AG04449 (cell line): ENCODE measurements around the gene DAD1.
"Not testable (repeated sequence)": the region's sequence is repeated elsewhere in the genome, so short reads cannot be mapped to it uniquely, and the experiment has no call there.

ENCODE experiments used
- CTCF ChIA-PET: fragments of 350-600 bp; formaldehyde crosslinking; extraction: SDS; loops from one replicate; lab custom pipeline; 2021; ENCODE audit warnings: antibody characterized with exemption; lab: Yijun Ruan, JAX
- POLR2A ChIA-PET: fragments of 400-600, 350-600 bp; formaldehyde crosslinking; extraction: SDS; loops from one replicate; lab custom pipeline; 2020; ENCODE audit warnings: antibody characterized with exemption, inconsistent platforms; lab: Yijun Ruan, JAX
- DNase-seq: peaks from one replicate; pipeline ENCODE4 v3.0.0-alpha.2; 2010; ENCODE audit warnings: low read depth, low spot score
- H3K4me3 ChIP-seq: 2 replicates; pipeline ENCODE4 v1.5.1; 2011; ENCODE audit warnings: low read depth, mild to moderate bottlenecking, control low read depth, low read length
- TF ChIP-seq, protein P1 (sequence below): IDR thresholded peaks from one replicate; pipeline ENCODE4 v1.5.1; 2011; ENCODE audit warnings: mild to moderate bottlenecking, moderate library complexity, low read length, control low read depth, inconsistent platforms; ENCODE audit not compliant: insufficient read depth; ENCODE audit errors: missing control alignments

The DAD1 gene

DNA sequence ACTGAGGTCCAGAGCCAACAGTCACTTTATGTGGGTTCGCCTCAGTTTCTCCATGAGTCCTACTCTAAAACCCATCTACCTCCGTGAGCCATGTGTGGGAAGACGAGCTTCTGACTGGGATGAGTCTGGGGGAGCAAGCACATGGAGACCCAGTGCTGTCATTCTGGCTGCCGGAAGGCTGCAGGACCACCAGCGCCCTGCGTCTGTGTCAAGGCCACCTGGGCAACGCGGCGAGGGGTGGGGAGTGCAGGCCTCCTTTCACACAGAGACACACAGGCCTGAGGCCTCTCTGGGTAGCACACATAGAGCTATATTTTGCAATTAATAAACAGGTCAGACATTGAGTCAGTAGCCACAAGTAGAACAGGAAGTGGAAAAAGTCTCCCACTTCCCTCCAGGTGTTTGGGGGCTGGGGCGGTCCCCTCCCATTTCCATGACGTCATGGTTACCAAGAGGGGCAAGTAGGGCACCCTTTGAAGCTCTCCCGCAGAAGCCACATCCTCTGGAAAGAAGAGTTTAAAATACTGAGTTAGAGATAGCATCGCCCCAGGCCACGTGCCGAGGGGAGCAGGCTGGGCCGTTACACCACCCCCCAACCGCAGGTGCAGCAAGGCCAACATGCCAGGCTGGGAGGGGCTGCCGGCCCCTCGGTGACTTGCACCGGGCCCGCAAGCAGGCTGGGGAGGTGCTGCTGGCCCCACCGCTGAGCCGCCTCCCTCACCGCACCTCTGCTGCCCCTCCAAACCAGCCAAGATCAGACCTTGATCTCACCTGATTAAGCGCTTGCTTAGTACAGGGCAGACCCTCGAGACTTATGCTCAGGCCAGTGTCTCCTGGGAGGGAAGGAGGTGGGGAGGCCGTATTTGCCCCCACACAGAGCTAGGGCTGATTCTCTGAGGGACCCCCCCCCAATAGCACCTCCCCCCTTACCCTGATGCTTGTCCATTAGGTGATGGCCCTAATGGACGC, 32.7 kb downstream of the DAD1 start:
- POLR2A ChIA-PET: interaction anchor here (0.7 to 1.5 kb wide), 5 partner anchors 33 to 297 kb away, joined by 3 to 6 read pairs (median 4); no protein-coding TSS in a partner anchor
- H3K4me3 ChIP-seq: no peak overlapping the region
- no peak for DNase-seq
- TF ChIP-seq, protein P1, sequence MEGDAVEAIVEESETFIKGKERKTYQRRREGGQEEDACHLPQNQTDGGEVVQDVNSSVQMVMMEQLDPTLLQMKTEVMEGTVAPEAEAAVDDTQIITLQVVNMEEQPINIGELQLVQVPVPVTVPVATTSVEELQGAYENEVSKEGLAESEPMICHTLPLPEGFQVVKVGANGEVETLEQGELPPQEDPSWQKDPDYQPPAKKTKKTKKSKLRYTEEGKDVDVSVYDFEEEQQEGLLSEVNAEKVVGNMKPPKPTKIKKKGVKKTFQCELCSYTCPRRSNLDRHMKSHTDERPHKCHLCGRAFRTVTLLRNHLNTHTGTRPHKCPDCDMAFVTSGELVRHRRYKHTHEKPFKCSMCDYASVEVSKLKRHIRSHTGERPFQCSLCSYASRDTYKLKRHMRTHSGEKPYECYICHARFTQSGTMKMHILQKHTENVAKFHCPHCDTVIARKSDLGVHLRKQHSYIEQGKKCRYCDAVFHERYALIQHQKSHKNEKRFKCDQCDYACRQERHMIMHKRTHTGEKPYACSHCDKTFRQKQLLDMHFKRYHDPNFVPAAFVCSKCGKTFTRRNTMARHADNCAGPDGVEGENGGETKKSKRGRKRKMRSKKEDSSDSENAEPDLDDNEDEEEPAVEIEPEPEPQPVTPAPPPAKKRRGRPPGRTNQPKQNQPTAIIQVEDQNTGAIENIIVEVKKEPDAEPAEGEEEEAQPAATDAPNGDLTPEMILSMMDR: no peak
- CTCF ChIA-PET: interaction anchor here (0.6 to 23.7 kb wide), 151 partner anchors 7 to 631 kb away, joined by 3 to 395 read pairs (median 4); partner anchors contain the start of genes ACIN1, AJUBA, CDH24 and DAD1

DNA sequence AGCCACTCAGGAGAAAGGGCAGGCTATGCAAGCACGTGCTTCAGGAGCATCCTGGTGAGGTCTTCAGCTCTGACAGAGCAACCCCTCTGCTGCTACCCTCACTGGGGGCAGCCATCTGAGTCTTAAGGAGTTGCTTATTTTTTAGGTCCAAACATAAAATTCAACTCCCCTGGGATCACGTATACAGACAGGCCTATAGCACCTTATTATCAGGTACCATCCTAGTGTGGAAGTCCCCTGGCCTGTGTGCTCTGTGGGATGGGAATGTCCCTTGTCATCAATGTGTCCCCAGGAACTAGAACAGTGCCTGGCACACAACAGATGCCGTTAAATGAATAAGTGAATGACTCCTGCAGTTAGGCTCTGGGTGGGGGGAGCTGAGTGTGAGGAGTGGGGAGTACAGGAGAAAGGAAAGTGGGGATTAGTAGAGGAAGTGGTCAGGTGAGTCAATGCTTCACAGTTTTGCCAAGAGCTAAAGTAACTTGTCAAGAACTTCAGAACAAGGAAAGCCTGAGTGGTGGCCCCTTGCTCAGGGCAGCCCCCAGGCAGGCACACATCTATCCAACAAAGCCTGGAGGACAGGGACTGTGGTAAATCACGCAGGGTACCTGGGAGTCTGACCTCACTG, 33.5 kb downstream of the DAD1 start:
- no peak overlapping the region for H3K4me3 ChIP-seq

DNA sequence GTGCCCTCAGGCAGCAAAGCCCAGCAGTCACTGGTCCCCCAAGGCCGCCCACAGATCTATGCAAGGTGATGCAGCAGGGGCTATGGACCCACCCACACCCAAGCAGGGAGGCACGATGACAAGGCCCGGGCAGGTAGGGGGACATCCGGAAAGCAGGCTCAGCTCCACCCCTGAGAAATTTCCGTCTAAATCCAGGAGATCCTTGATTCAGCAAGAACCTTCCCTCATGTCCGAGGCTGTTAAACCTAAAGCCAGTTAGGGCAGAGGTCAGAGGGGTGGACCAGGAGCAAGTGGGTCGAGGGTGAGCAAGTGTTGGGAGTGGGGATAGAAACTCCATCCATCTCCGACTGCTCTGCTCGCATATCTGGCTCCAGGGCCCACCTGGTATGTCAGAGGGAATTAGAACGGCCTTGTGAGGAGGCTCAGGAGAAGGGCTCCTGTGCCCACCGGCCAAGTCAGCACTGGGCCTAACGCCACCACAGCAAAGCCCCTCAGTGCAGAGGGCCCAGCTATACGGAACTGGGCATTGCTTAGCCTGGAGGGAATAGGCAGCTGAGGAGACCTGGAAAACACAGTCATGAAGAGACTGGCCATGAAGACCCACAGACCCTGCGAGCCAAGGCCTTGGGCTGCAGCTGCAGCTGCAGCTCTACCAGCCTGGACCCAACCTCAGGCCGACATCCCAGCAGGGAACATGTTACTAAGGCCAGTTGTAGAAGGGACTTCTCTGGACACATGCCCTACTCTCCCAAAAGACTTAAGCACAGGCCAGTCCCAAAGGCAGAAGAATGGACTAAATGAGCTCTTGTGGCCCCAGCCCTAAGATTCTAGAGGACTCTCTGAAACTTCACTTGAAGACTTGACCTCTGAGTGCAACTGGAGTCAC, 34.3 kb downstream of the DAD1 start:
- no peak overlapping the region for H3K4me3 ChIP-seq
- ChIA-PET POLR2A (interaction anchor here (0.9 kb wide), 1 partner anchor 8 kb away, joined by 3 read pairs; no protein-coding TSS in a partner anchor), CTCF (interaction anchor here (0.6 to 23.7 kb wide), 28 partner anchors 8 to 566 kb away, joined by 3 to 395 read pairs (median 28); partner anchors contain the start of genes AJUBA, CDH24, LRP10 and OXA1L)
- DNase-seq: no peak
- TF ChIP-seq, protein P1: no peak

More for the DNA sequence above, 33.5 kb downstream of the DAD1 start:
- ChIA-PET CTCF (interaction anchor here (0.6 to 23.7 kb wide), 53 partner anchors 8 to 565 kb away, joined by 3 to 395 read pairs (median 12); partner anchors contain the start of genes AJUBA, CDH24, DAD1 and LRP10), POLR2A (interaction anchor here (0.7 to 0.9 kb wide), 2 partner anchors 9 to 34 kb away, joined by 3 to 4 read pairs; no protein-coding TSS in a partner anchor)
- TF ChIP-seq, protein P1: no peak
- DNase-seq: no peak

DNA sequence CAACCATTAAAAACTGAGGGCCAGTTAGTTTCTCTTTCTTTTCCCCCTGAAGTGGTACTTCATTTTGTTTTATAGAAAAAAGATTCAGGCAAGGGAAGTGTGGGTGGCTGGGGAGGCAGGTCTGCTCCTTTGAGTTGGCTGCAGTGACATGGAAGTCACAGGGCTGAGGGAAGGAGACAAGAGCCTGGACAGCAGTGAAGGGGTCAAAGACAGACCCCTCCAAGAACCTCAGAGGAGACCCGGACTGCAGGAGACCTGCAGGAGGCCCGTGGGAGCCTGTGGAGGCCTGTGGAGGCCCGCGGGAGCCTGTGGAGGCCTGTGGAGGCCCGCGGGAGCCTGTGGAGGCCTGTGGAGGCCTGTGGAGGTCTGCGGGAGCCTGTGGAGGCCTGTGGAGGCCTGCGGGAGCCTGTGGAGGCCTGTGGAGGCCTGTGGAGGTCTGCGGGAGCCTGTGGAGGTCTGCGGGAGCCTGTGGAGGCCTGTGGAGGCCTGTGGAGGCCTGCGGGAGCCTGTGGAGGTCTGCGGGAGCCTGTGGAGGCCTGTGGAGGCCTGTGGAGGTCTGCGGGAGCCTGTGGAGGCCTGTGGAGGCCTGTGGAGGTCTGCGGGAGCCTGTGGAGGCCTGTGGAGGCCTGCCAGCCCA, 35.0 kb downstream of the DAD1 start:
- H3K4me3 ChIP-seq, DNase-seq, POLR2A ChIA-PET: not testable (repeated sequence)
- CTCF ChIA-PET: interaction anchor here (1.2 to 23.7 kb wide), 7 partner anchors 12 to 419 kb away, joined by 4 to 395 read pairs (median 8); no protein-coding TSS in a partner anchor

DNA sequence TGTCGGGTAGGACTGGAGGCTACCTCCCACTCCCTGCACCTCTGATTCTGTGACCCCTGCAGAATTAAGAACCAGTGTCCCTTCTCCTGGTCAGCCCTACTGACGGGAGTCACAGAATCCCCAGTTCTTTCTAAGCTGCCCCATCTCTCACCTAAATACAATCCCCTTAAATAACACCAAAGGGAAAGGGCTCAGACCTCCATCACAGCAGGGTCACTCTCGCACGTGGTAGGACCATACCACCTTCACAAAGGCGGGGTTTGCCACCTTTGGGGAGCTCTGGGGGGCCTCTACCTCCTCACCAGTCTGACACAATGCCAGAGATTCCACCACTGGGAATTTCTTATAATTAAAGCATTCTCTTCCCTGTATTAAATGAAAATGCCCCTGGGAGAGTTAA, 35.6 kb downstream of the DAD1 start:
- H3K4me3 ChIP-seq: no peak overlapping the region
- TF ChIP-seq, protein P1: no peak
- ChIA-PET CTCF (interaction anchor here (0.9 to 23.7 kb wide), 9 partner anchors 9 to 433 kb away, joined by 3 to 395 read pairs (median 5); no protein-coding TSS in a partner anchor), POLR2A (no interaction called here)
- no peak for DNase-seq

DNA sequence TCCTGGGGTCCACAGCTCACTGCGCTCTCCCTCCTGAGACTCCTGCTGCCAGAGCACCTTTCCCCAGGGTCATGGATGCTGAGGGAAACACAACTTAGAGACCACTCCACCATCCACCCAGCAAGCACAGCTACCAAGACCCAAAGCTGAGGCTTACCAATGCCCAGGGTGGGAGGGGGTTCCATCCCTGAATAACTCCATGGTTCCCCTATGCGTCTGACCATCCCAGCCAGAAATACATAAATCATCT, 36.3 kb downstream of the DAD1 start:
- POLR2A ChIA-PET: interaction anchor here (1.1 kb wide), 1 partner anchor 296 kb away, joined by 3 read pairs; no protein-coding TSS in a partner anchor
- CTCF ChIA-PET: interaction anchor here (0.7 to 23.7 kb wide), 12 partner anchors 9 to 434 kb away, joined by 3 to 395 read pairs (median 4); no protein-coding TSS in a partner anchor
- DNase-seq: no peak
- TF ChIP-seq, protein P1: no peak
- no peak overlapping the region for H3K4me3 ChIP-seq
